ENCODE results near the gene NNMT.

The NNMT gene

GRCh38 chr11:114302663-114303062, 6.5 kb downstream of the NNMT start:
- DNase-seq (ENCODE audit: extremely low spot score, insufficient read length, low read depth) (no peak), FAIRE-seq (no peak)

- DNase-seq (ENCODE audit: extremely low spot score, insufficient read length, low read depth) (no peak), FAIRE-seq (no peak)
Observed at GRCh38 chr11:114304065-114304464, 7.9 kb downstream of the NNMT start.

- DNase-seq (ENCODE audit: extremely low spot score, insufficient read length, low read depth): no peak
- no peak for FAIRE-seq
Observed at GRCh38 chr11:114304969-114305368, 8.8 kb downstream of the NNMT start.

GRCh38 chr11:114307524-114308203, 11.5 kb downstream of the NNMT start:
- no peak for DNase-seq (ENCODE audit: extremely low spot score, insufficient read length, low read depth)
- FAIRE-seq: no peak

GRCh38 chr11:114308689-114309089, 12.5 kb downstream of the NNMT start:
- no peak for FAIRE-seq
- DNase-seq (ENCODE audit: extremely low spot score, insufficient read length, low read depth): no peak

- DNase-seq (ENCODE audit: extremely low spot score, insufficient read length, low read depth) (no peak), FAIRE-seq (no peak)
Observed at GRCh38 chr11:114309517-114309916, 13.3 kb downstream of the NNMT start.

- DNase-seq (ENCODE audit: extremely low spot score, insufficient read length, low read depth) (no peak), FAIRE-seq (no peak)
Observed at GRCh38 chr11:114310095-114310494, 13.9 kb downstream of the NNMT start.

- no peak for FAIRE-seq
Observed at GRCh38 chr11:114311946-114312345, 15.7 kb downstream of the NNMT start.

GRCh38 chr11:114314096-114314495, 17.9 kb downstream of the NNMT start:
- DNase-seq (ENCODE audit: extremely low spot score, insufficient read length, low read depth): no peak
- no peak for FAIRE-seq

More at GRCh38 chr11:114311946-114312345, 15.7 kb downstream of the NNMT start:
- DNase-seq (ENCODE audit: extremely low spot score, insufficient read length, low read depth): no peak

GRCh38 chr11:114315749-114316368, 19.7 kb downstream of the NNMT start:
- FAIRE-seq (no peak), DNase-seq (ENCODE audit: extremely low spot score, insufficient read length, low read depth) (no peak)

- no peak for FAIRE-seq
- no peak for DNase-seq (ENCODE audit: extremely low spot score, insufficient read length, low read depth)
Observed at GRCh38 chr11:114316980-114317786, 21.0 kb downstream of the NNMT start.

- FAIRE-seq (no peak), DNase-seq (ENCODE audit: extremely low spot score, insufficient read length, low read depth) (no peak)
Observed at GRCh38 chr11:114317787-114318137, 21.6 kb downstream of the NNMT start.

GRCh38 chr11:114318361-114318760, 22.2 kb downstream of the NNMT start:
- DNase-seq (ENCODE audit: extremely low spot score, insufficient read length, low read depth) (no peak), FAIRE-seq (no peak)

- no peak for FAIRE-seq
- no peak for DNase-seq (ENCODE audit: extremely low spot score, insufficient read length, low read depth)
Observed at GRCh38 chr11:114319716-114320328, 23.6 kb downstream of the NNMT start.

- DNase-seq (ENCODE audit: extremely low spot score, insufficient read length, low read depth) (no peak), FAIRE-seq (no peak)
Observed at GRCh38 chr11:114321621-114322257, 25.5 kb downstream of the NNMT start.

GRCh38 chr11:114322934-114323333, 26.7 kb downstream of the NNMT start:
- no peak for FAIRE-seq
- no peak for DNase-seq (ENCODE audit: extremely low spot score, insufficient read length, low read depth)

- DNase-seq (ENCODE audit: extremely low spot score, insufficient read length, low read depth) (no peak), FAIRE-seq (no peak)
Observed at GRCh38 chr11:114326151-114326550, 30.0 kb downstream of the NNMT start.

- no peak for FAIRE-seq
Observed at GRCh38 chr11:114326776-114327175, 30.6 kb downstream of the NNMT start.

GRCh38 chr11:114330373-114330772, 34.2 kb downstream of the NNMT start:
- no peak for FAIRE-seq

More at GRCh38 chr11:114326776-114327175, 30.6 kb downstream of the NNMT start:
- DNase-seq (ENCODE audit: extremely low spot score, insufficient read length, low read depth): no peak

More at GRCh38 chr11:114330373-114330772, 34.2 kb downstream of the NNMT start:
- no peak for DNase-seq (ENCODE audit: extremely low spot score, insufficient read length, low read depth)

All from GM18507 (cell line).